C4-2B (cell line): ENCODE data around the gene GRID1.

Source experiments
- CTCF ChIP-seq: fragments of 450-650 bp; conservative IDR thresholded peaks from 2 replicates; pipeline ENCODE4 v1.5.1; 2017; ENCODE audit warnings: mild to moderate bottlenecking
- ZFX ChIP-seq: fragments of 450-650 bp; IDR thresholded peaks from 2 replicates; pipeline ENCODE4 v1.6.1; 2017

- no peak for TF ChIP-seq CTCF
- TF ChIP-seq ZFX: no peak
Observed at GRCh38 chr10:86192147-86192546, 174.4 kb downstream of the GRID1 start.
